ENCODE measurements around the gene COP1.

Gene COP1

GRCh38 chr1:175963740-175964139 lies 243.3 kb downstream of the COP1 start:
- DNase-seq (ENCODE audit: low read depth): no peak
- no peak overlapping the region for H3K4me3 ChIP-seq (ENCODE audit: control insufficient read depth, low read depth, low read length)
- no peak for TF ChIP-seq CTCF (conservative IDR thresholded peaks at IDR 0.05; ENCODE audit: control insufficient read depth, insufficient read depth, low read depth, low read length)

- no peak for DNase-seq (ENCODE audit: low read depth)
- no peak overlapping the region for H3K4me3 ChIP-seq (ENCODE audit: control insufficient read depth, low read depth, low read length)
- TF ChIP-seq CTCF (conservative IDR thresholded peaks at IDR 0.05; ENCODE audit: control insufficient read depth, insufficient read depth, low read depth, low read length): no peak
These were observed 246.9 kb downstream of the COP1 start for GRCh38 chr1:175960169-175960568.

GRCh38 chr1:175951627-175952026 lies 255.5 kb downstream of the COP1 start:
- no peak for DNase-seq (ENCODE audit: low read depth)
- no peak for TF ChIP-seq CTCF (conservative IDR thresholded peaks at IDR 0.05; ENCODE audit: control insufficient read depth, insufficient read depth, low read depth, low read length)

GRCh38 chr1:175947771-175948170 lies 259.3 kb downstream of the COP1 start:
- no peak for TF ChIP-seq CTCF (conservative IDR thresholded peaks at IDR 0.05; ENCODE audit: control insufficient read depth, insufficient read depth, low read depth, low read length)
- H3K4me3 ChIP-seq (ENCODE audit: control insufficient read depth, low read depth, low read length): no peak overlapping the region
- DNase-seq (ENCODE audit: low read depth): no peak

More at GRCh38 chr1:175951627-175952026, 255.5 kb downstream of the COP1 start:
- no peak overlapping the region for H3K4me3 ChIP-seq (ENCODE audit: control insufficient read depth, low read depth, low read length)

GRCh38 chr1:175944591-175944990 lies 262.5 kb downstream of the COP1 start:
- no peak for DNase-seq (ENCODE audit: low read depth)
- TF ChIP-seq CTCF (conservative IDR thresholded peaks at IDR 0.05; ENCODE audit: control insufficient read depth, insufficient read depth, low read depth, low read length): no peak
- H3K4me3 ChIP-seq (ENCODE audit: control insufficient read depth, low read depth, low read length): no peak overlapping the region

GRCh38 chr1:175941164-175941563 lies 265.9 kb downstream of the COP1 start:
- DNase-seq (ENCODE audit: low read depth): no peak
- TF ChIP-seq CTCF (conservative IDR thresholded peaks at IDR 0.05; ENCODE audit: control insufficient read depth, insufficient read depth, low read depth, low read length): no peak
- no peak overlapping the region for H3K4me3 ChIP-seq (ENCODE audit: control insufficient read depth, low read depth, low read length)

- no peak overlapping the region for H3K4me3 ChIP-seq (ENCODE audit: control insufficient read depth, low read depth, low read length)
- TF ChIP-seq CTCF (conservative IDR thresholded peaks at IDR 0.05; ENCODE audit: control insufficient read depth, insufficient read depth, low read depth, low read length): no peak
- no peak for DNase-seq (ENCODE audit: low read depth)
These were observed 270.4 kb downstream of the COP1 start for GRCh38 chr1:175936736-175937135.
